ENCODE data around the gene NECAB3. TPM values are rescaled to one million over a fixed set of nuclear protein-coding genes. Genes with fewer than 3 reads are reported as not detected.

Gene NECAB3
- total and polyA plus RNA-seq, 2 of the 4 experiments (the other 2 are of a cell fraction) = 8.6 to 28.4 TPM

DNA sequence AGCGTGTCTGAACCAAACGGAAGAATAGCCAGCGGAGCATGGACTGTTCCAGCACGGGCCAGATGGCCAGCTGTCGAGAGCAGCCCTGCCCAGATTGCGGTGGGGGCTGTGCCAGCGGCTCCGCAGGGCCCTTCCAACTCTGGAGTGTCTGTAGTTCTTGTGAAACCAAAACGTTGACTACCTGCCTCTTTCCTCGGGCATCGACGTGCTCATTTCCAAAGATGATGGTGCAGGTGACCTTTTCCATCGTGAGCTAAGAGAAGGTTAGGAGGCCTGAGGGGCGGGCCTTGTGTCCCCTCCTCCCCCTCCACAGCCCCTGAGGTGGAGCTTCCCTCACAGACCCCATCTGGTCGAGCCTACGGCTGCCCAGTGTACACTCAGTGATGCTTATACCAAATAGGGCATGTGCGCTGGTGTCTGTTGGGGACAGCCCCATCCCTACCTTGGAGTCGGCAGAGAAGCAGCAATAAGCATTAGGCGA is 25.0 kb downstream of the NECAB3 start:
- no peak overlapping the region for H2BK15ac ChIP-seq (ENCODE audit: low read depth, low read length)
- intact Hi-C loops (cut with micrococcal nuclease) = no loop called here
- H3K4me3 ChIP-seq (ENCODE audit: insufficient read depth, low read depth, low read length) = no peak overlapping the region
- peaks cover 18% of the 10 kb centered on the region for H3K36me3 ChIP-seq (ENCODE audit: control insufficient read depth, insufficient read depth, low read length)
- no TSS peak for BruUV-seq (replicated peaks)
- ATAC-seq (ENCODE audit: low read depth) (no peak), DNase-seq (no peak)
- peaks cover 3% of the 10 kb centered on the region; the same call in 1 of the 2 replicates for H3K4me1 ChIP-seq (ENCODE audit: control insufficient read depth, insufficient read depth, low read length)
- ChIA-PET CTCF (no interaction called here), POLR2A (ENCODE audit: unreplicated experiment) (no interaction called here)
- H3K9me1 ChIP-seq (ENCODE audit: insufficient read depth, low read length) = peaks cover 14% of the 10 kb centered on the region; the same call in 1 of the 2 replicates
- no peak overlapping the region for H4K5ac ChIP-seq (ENCODE audit: low read depth, low read length)
- no peaks in the 10 kb centered on the region for H3K9me3 ChIP-seq (ENCODE audit: control insufficient read depth, insufficient read depth, low read length)
- H4K8ac ChIP-seq (ENCODE audit: low read depth in 2 of 2, low read length in 2 of 2) = no peak overlapping the region
- H2AFZ ChIP-seq (replicated peaks; ENCODE audit: low read length, poor library complexity) = no peak overlapping the region
- H3K9ac ChIP-seq (ENCODE audit: low read depth, low read length) = no peak overlapping the region
- peaks cover 9% of the 10 kb centered on the region; the same call in 1 of the 2 replicates for H4K20me1 ChIP-seq (ENCODE audit: insufficient read depth, low read length)
- H3K4ac ChIP-seq (ENCODE audit: low read depth, low read length) = no peak overlapping the region
- no peak overlapping the region for H2BK20ac ChIP-seq (ENCODE audit: low read depth, low read length)
- H3K14ac ChIP-seq (replicated peaks; ENCODE audit: low read depth, low read length) = no peak overlapping the region
- dilution Hi-C loops (cut with HindIII; ENCODE audit: low sequenced_read_pairs, unreplicated experiment) = no loop called here
- no peak overlapping the region for H4K91ac ChIP-seq (ENCODE audit: insufficient read depth, low read depth, low read length)
- H2BK120ac ChIP-seq (ENCODE audit: low read depth, low read length) = no peak overlapping the region
- H3K27ac ChIP-seq (ENCODE audit: insufficient read depth, low read length) = no peak overlapping the region
- H3K79me1 ChIP-seq (ENCODE audit: low read depth in 1 of 2, low read length in 2 of 2) = no peaks in the 10 kb centered on the region
- no peak overlapping the region for H2AK5ac ChIP-seq (ENCODE audit: low read depth, low read length)
- H3K18ac ChIP-seq (ENCODE audit: low read depth, low read length) = no peak overlapping the region
- no peak overlapping the region for H2BK5ac ChIP-seq (ENCODE audit: low read depth, low read length, poor library complexity, severe bottlenecking)
- no peak overlapping the region for H3K4me2 ChIP-seq (ENCODE audit: low read depth, low read length)
- in situ Hi-C loops (cut with MboI; ENCODE audit: low sequenced_read_pairs) = no loop called here
- 54% methylated on average over 8 of the region's 19 CpGs; no CpG with 5 or more reads in 1 of the 2 experiments for WGBS, 2 experiments (ENCODE audit: extremely low coverage in 2 of 2, insufficient read length in 1 of 2)
- H2AK9ac ChIP-seq (replicated peaks; ENCODE audit: low read depth, low read length, poor library complexity) = no peak overlapping the region
- no peak overlapping the region for H3K56ac ChIP-seq (ENCODE audit: extremely low read depth, insufficient read depth, low read length)
- no peaks in the 10 kb centered on the region for H3K27me3 ChIP-seq (ENCODE audit: control insufficient read depth, insufficient read depth, low read length)
- no peak overlapping the region for H3K23ac ChIP-seq (ENCODE audit: low read depth, low read length)
- TF ChIP-seq SMC3 (IDR thresholded peaks at IDR 0.05; ENCODE audit: low read depth, low read length) = no peak
- TF ChIP-seq, protein P1, sequence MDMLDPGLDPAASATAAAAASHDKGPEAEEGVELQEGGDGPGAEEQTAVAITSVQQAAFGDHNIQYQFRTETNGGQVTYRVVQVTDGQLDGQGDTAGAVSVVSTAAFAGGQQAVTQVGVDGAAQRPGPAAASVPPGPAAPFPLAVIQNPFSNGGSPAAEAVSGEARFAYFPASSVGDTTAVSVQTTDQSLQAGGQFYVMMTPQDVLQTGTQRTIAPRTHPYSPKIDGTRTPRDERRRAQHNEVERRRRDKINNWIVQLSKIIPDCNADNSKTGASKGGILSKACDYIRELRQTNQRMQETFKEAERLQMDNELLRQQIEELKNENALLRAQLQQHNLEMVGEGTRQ (IDR thresholded peaks at IDR 0.05; ENCODE audit: low read depth, low read length) = no peak
- TF ChIP-seq RAD21 (IDR thresholded peaks at IDR 0.05; ENCODE audit: low read length) = no peak
- TF ChIP-seq MAFK (IDR thresholded peaks at IDR 0.05; ENCODE audit: low read depth, low read length) = no peak
- no peak for TF ChIP-seq MAZ (IDR thresholded peaks at IDR 0.05; ENCODE audit: borderline replicate concordance, low read depth, low read length)

Data from IMR-90 (cell line).